Bronchial epithelial cell (primary cell): ENCODE data around the gene OTOGL. TPM values are rescaled to one million over a fixed set of nuclear protein-coding genes. Genes with fewer than 3 reads are reported as not detected.
"Not testable (repeated sequence)": the region's sequence is repeated elsewhere in the genome, so short reads cannot be mapped to it uniquely, and the experiment has no call there.

Experiments
- DNase-seq: peaks from one replicate; pipeline ENCODE4 v3.0.0-alpha.2; 2010; ENCODE audit warnings: low read depth
- FAIRE-seq: peaks from 2 replicates; lab custom pipeline; 2011; peaks lifted over from hg19 to GRCh38; lab: Jason Lieb, UNC
- H3K27me3 ChIP-seq: 2 replicates; pipeline ENCODE4 v1.5.1; 2011; ENCODE audit warnings: low read length; ENCODE audit not compliant: control insufficient read depth, insufficient read depth
- H3K36me3 ChIP-seq: 2 replicates; pipeline ENCODE4 v1.5.1; 2011; ENCODE audit warnings: low read length; ENCODE audit not compliant: control insufficient read depth, insufficient read depth
- H3K4me3 ChIP-seq: 2 replicates; pipeline ENCODE4 v1.5.1; 2011; ENCODE audit warnings: mild to moderate bottlenecking, low read depth, low read length, control low read depth
- total RNA-seq: library from RNA; depleted of rRNA; stranded (reverse); fragments of >200 nt; gene quantifications from 2 replicates; pipeline ENCODE4 v1.2.1, GENCODE V29; 2014
- TF ChIP-seq, protein P1 (sequence below): IDR thresholded peaks from 2 replicates; pipeline ENCODE4 v1.5.1; 2011; ENCODE audit warnings: mild to moderate bottlenecking, moderate library complexity, low read length, control low read depth, inconsistent platforms; ENCODE audit not compliant: insufficient read depth, severe bottlenecking

OTOGL gene
- total RNA-seq, 1 donor from 2014 or later = not detected

DNA sequence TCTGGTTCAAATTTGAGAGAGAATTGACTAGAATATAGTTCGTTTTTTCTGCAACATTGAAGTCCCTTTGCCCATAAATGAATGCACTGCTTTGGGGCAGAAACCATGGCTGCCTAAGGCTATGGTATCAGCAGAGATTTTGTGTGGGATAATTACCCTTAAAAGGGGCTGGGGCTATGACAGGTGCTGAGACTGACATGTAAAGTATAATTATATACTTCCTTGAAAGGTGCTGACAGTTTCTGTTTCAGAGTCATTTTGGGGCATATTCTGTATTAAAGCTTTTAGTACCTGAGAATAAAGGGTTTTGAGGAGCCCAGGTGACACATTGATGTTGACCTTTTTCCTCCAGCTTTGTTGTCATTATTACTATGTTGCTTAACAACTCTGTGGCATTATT is 194.4 kb downstream of the OTOGL start:
- no peaks in the 10 kb centered on the region for H3K36me3 ChIP-seq
- H3K27me3 ChIP-seq = no peaks in the 10 kb centered on the region
- TF ChIP-seq, protein P1, sequence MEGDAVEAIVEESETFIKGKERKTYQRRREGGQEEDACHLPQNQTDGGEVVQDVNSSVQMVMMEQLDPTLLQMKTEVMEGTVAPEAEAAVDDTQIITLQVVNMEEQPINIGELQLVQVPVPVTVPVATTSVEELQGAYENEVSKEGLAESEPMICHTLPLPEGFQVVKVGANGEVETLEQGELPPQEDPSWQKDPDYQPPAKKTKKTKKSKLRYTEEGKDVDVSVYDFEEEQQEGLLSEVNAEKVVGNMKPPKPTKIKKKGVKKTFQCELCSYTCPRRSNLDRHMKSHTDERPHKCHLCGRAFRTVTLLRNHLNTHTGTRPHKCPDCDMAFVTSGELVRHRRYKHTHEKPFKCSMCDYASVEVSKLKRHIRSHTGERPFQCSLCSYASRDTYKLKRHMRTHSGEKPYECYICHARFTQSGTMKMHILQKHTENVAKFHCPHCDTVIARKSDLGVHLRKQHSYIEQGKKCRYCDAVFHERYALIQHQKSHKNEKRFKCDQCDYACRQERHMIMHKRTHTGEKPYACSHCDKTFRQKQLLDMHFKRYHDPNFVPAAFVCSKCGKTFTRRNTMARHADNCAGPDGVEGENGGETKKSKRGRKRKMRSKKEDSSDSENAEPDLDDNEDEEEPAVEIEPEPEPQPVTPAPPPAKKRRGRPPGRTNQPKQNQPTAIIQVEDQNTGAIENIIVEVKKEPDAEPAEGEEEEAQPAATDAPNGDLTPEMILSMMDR = no peak
- FAIRE-seq (no peak), DNase-seq (no peak)
- no peak overlapping the region for H3K4me3 ChIP-seq

GRCh38 chr12:80299219-80299618 is 199.9 kb downstream of the OTOGL start:
- H3K4me3 ChIP-seq = no peak overlapping the region
- no peaks in the 10 kb centered on the region for H3K36me3 ChIP-seq
- no peak for DNase-seq
- no peak for FAIRE-seq
- TF ChIP-seq, protein P1 = no peak
- H3K27me3 ChIP-seq = no peaks in the 10 kb centered on the region

DNA sequence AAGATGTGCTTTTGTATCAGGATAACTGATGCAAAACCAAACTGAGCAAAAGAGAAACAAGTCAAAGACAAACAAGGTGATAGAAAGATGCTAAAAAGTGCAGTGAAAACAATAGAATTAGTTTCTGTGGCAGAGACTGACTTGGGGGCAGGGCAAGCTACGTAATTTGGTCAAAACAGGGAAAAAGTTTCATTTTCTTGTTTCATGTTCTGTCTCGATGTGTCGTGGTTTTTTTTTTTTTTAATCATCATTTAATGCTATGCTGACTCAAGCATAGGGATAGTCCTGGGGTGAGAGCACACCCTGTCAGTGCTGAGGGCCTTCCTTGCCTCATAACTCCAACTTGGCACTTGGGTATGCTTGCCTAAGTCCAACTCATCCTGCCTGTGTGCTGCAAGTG is 200.6 kb downstream of the OTOGL start:
- Histone ChIP-seq H3K36me3 (no peaks in the 10 kb centered on the region), H3K27me3 (no peaks in the 10 kb centered on the region), H3K4me3 (no peak overlapping the region)
- no peak for FAIRE-seq
- TF ChIP-seq, protein P1 = no peak
- no peak for DNase-seq

DNA sequence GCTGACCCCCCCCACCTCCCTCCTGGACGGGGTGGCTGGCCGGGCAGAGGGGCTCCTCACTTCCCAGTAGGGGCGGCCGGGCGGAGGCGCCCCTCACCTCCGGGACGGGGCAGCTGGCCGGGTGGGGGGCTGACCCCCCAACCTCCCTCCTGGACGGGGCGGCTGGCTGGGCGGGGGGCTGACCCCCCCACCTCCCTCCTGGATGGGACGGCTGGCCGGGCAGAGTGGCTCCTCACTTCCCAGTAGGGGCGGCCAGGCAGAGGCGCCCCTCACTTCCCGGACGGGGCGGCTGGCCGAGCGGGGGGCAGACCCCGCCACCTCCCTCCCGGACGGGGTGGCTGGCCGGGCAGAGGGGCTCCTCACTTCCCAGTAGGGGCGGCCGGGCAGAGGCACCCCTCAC is 208.1 kb downstream of the OTOGL start:
- H3K27me3 ChIP-seq, H3K4me3 ChIP-seq, DNase-seq, FAIRE-seq, H3K36me3 ChIP-seq: not testable (repeated sequence)

DNA sequence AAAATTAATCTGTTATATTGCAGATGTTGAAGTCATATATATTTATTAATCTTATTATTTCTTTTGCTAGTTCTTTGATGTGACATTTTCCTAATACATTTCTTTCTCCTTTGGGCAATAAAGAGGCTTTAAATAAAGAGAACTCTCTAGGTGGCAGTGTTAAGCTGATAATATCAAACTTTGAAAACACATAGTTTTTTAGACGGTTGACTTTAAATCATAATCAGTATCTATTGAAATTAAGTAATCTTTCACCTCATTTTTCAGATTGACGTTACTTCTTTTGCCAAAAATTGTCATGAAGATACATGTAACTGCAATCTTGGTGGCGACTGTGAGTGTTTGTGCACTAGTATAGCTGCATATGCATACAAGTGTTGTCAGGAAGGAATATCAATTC is 213.9 kb downstream of the OTOGL start:
- Histone ChIP-seq H3K27me3 (no peaks in the 10 kb centered on the region), H3K4me3 (no peak overlapping the region), H3K36me3 (no peaks in the 10 kb centered on the region)
- TF ChIP-seq, protein P1 = peak; percentile 4
- peak; percentile 39 for DNase-seq
- no peak for FAIRE-seq

DNA sequence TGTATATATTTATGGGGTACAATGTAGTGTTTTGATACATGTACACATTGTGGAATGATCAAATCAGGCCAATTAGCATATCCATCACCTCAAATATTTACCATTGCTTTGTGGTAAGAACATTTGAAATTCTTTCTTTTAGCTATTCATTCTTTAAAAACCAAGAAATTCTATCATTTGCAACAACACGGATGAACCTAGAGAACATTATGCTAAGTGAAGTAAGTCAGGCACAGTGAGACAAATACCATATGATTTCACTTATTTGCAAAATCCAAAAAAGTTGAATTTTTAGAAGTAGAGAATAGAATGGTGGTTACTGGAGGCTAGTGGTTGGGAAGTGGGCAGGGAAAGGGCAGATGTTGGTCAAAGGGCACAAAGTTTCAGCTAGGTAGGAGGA is 215.4 kb downstream of the OTOGL start:
- Histone ChIP-seq H3K36me3 (no peaks in the 10 kb centered on the region), H3K27me3 (no peaks in the 10 kb centered on the region), H3K4me3 (no peak overlapping the region)
- DNase-seq = no peak
- TF ChIP-seq, protein P1 = no peak
- no peak for FAIRE-seq
